BJ (cell line): ENCODE data around the gene DIP2B. TPM values are rescaled to one million over a fixed set of nuclear protein-coding genes. Genes with fewer than 3 reads are reported as not detected.

Source experiments
- CTCF ChIA-PET: fragments of 350-600 bp; formaldehyde crosslinking; extraction: SDS; loops from one replicate; lab custom pipeline; 2021; ENCODE audit warnings: antibody characterized with exemption, inconsistent platforms; lab: Yijun Ruan, JAX
- POLR2A ChIA-PET: fragments of 300-600 bp; sonication (Branson Sonifier 250); formaldehyde crosslinking; extraction: SDS; loops from one replicate; lab custom pipeline; 2021; ENCODE audit warnings: antibody characterized with exemption; lab: Charles Lee
- DNase-seq: peaks from one replicate; pipeline ENCODE4 v3.0.0-alpha.2; 2011; ENCODE audit warnings: low read depth
- H3K27me3 ChIP-seq: 2 replicates; pipeline ENCODE4 v1.6.0; 2011; ENCODE audit warnings: low read length; ENCODE audit not compliant: control insufficient read depth, insufficient read depth
- H3K36me3 ChIP-seq: 2 replicates; pipeline ENCODE4 v1.5.1; 2011; ENCODE audit warnings: low read length; ENCODE audit not compliant: control insufficient read depth, insufficient read depth
- H3K4me3 ChIP-seq: 2 replicates; pipeline ENCODE4 v1.5.1; 2011; ENCODE audit warnings: low read depth, mild to moderate bottlenecking, control low read depth, low read length
- CTCF ChIP-seq: IDR thresholded peaks from 2 replicates; pipeline ENCODE4 v1.5.1; 2011; ENCODE audit warnings: low read depth, mild to moderate bottlenecking, control low read depth, inconsistent platforms, low read length, moderate library complexity; ENCODE audit not compliant: insufficient read depth
- polyA plus RNA-seq: library from polyadenylated mRNA; depleted of rRNA; stranded (reverse); fragments of >200 nt; gene quantifications from 2 replicates; pipeline ENCODE4 v1.2.3, GENCODE V29; 2011

The DIP2B gene
- polyA plus RNA-seq, 1 experiment: 13.2 TPM

- no peaks in the 10 kb centered on the region for H3K36me3 ChIP-seq
- no peak for TF ChIP-seq CTCF
- ChIA-PET POLR2A (no interaction called here), CTCF (interaction anchor here (1.3 kb wide), 2 partner anchors 10 to 24 kb away, joined by 3 to 4 read pairs; no protein-coding TSS in a partner anchor)
- H3K4me3 ChIP-seq: no peak overlapping the region
- H3K27me3 ChIP-seq: no peaks in the 10 kb centered on the region
- DNase-seq: no peak
These were observed 108.7 kb downstream of the DIP2B start for GRCh38 chr12:50613463-50613862.

GRCh38 chr12:50614167-50614759 is 109.5 kb downstream of the DIP2B start:
- Histone ChIP-seq H3K27me3 (no peaks in the 10 kb centered on the region), H3K36me3 (no peaks in the 10 kb centered on the region), H3K4me3 (no peak overlapping the region)
- no peak for TF ChIP-seq CTCF
- no peak for DNase-seq
- CTCF ChIA-PET: interaction anchor here (1.1 to 1.3 kb wide), 4 partner anchors 11 to 24 kb away, joined by 3 to 4 read pairs (median 4); no protein-coding TSS in a partner anchor
- POLR2A ChIA-PET: no interaction called here

- ChIA-PET CTCF (interaction anchor here (1.1 kb wide), 1 partner anchor 14 kb away, joined by 4 read pairs; no protein-coding TSS in a partner anchor), POLR2A (no interaction called here)
- H3K36me3 ChIP-seq: no peaks in the 10 kb centered on the region
- no peak for TF ChIP-seq CTCF
- DNase-seq: no peak
- no peaks in the 10 kb centered on the region for H3K27me3 ChIP-seq
- no peak overlapping the region for H3K4me3 ChIP-seq
These were observed 110.5 kb downstream of the DIP2B start for GRCh38 chr12:50615145-50615906.

GRCh38 chr12:50615907-50616296 is 111.1 kb downstream of the DIP2B start:
- ChIA-PET CTCF (interaction anchor here (0.8 kb wide), 1 partner anchor 10 kb away, joined by 3 read pairs; no protein-coding TSS in a partner anchor), POLR2A (interaction anchor here (0.7 kb wide), 1 partner anchor 60 kb away, joined by 3 read pairs; no protein-coding TSS in a partner anchor)
- no peaks in the 10 kb centered on the region for H3K27me3 ChIP-seq
- TF ChIP-seq CTCF: no peak
- no peak for DNase-seq
- no peaks in the 10 kb centered on the region for H3K36me3 ChIP-seq
- H3K4me3 ChIP-seq: no peak overlapping the region

GRCh38 chr12:50617657-50618056 is 112.9 kb downstream of the DIP2B start:
- Histone ChIP-seq H3K36me3 (no peaks in the 10 kb centered on the region), H3K4me3 (no peak overlapping the region), H3K27me3 (no peaks in the 10 kb centered on the region)
- DNase-seq: no peak
- no peak for TF ChIP-seq CTCF
- CTCF ChIA-PET: no interaction called here
- POLR2A ChIA-PET: no interaction called here
